ENCODE data around the gene CLIP3.

DNA sequence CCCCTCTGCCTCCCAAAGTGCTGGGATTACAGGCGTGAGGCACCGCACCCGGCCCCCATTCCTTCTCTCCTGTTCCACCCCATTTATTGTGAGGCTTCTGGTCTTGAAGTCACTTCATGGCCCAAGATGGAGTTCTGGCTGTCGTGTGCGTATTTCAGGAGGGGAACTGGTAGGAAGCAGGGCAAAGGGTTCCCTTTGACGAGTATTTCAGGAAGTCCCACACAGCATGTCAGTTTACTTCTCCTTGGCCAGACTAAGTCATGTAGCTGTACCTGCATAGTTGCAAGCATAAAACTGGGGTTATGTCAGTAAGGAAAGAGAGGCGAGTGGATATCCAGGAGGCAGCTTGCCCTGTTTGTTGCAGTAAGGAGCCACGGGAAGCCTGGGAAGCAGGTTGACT lies 32.2 kb upstream of the CLIP3 start:
- TF ChIP-seq, protein P1, sequence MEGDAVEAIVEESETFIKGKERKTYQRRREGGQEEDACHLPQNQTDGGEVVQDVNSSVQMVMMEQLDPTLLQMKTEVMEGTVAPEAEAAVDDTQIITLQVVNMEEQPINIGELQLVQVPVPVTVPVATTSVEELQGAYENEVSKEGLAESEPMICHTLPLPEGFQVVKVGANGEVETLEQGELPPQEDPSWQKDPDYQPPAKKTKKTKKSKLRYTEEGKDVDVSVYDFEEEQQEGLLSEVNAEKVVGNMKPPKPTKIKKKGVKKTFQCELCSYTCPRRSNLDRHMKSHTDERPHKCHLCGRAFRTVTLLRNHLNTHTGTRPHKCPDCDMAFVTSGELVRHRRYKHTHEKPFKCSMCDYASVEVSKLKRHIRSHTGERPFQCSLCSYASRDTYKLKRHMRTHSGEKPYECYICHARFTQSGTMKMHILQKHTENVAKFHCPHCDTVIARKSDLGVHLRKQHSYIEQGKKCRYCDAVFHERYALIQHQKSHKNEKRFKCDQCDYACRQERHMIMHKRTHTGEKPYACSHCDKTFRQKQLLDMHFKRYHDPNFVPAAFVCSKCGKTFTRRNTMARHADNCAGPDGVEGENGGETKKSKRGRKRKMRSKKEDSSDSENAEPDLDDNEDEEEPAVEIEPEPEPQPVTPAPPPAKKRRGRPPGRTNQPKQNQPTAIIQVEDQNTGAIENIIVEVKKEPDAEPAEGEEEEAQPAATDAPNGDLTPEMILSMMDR (IDR thresholded peaks at IDR 0.05; ENCODE audit: low read length) = no peak
- TF ChIP-seq EZH2 (optimal IDR thresholded peaks at IDR 0.05; ENCODE audit: low read depth, low read length) = no peak
